Measurements from ENCODE around the gene IMMP2L. TPM values are rescaled to one million over a fixed set of nuclear protein-coding genes. Genes with fewer than 3 reads are reported as not detected.
"Not testable (repeated sequence)": the region's sequence is repeated elsewhere in the genome, so short reads cannot be mapped to it uniquely, and the experiment has no call there.

The IMMP2L gene
- total and polyA plus RNA-seq, 4 donors, result 9.2 to 34.7 (median 11.1) TPM

GRCh38 chr7:111259991-111260390 is 302.3 kb downstream of the IMMP2L start:
- no peaks in the 10 kb centered on the region for H3K9me3 ChIP-seq (ENCODE audit: control insufficient read depth in 4 of 4, insufficient read depth in 3 of 4, low read length in 3 of 4)
- no peak overlapping the region for H3K27ac ChIP-seq (ENCODE audit: low read depth in 1 of 2, low read length in 1 of 2)
- no peaks in the 10 kb centered on the region for H3K36me3 ChIP-seq (ENCODE audit: control insufficient read depth in 4 of 4, insufficient read depth in 4 of 4, low read length in 4 of 4)
- no peaks in the 10 kb centered on the region for H3K27me3 ChIP-seq (ENCODE audit: control insufficient read depth in 3 of 3, insufficient read depth in 3 of 3, low read length in 2 of 3)
- DNase-seq (peak in 1 of 3 donors; percentile 32), ATAC-seq (ENCODE audit: insufficient read depth, low FRiP score) (no peak)
- no peak overlapping the region for H3K4me3 ChIP-seq
- TF ChIP-seq CTCF (IDR thresholded peaks at IDR 0.05; ENCODE audit: control extremely low read depth, extremely low read depth), result no peak
- no peak overlapping the region for H3K9ac ChIP-seq (ENCODE audit: insufficient read depth in 1 of 2, low read length in 2 of 2)
- 89 to 92% methylated on average over 4 of the region's 4 CpGs for WGBS, 2 donors
- peaks cover 0 to 22% (median 9%) of the 10 kb centered on the region in 5 donors for H3K4me1 ChIP-seq (ENCODE audit: control insufficient read depth in 5 of 5, insufficient read depth in 5 of 5, low read length in 5 of 5)

DNA sequence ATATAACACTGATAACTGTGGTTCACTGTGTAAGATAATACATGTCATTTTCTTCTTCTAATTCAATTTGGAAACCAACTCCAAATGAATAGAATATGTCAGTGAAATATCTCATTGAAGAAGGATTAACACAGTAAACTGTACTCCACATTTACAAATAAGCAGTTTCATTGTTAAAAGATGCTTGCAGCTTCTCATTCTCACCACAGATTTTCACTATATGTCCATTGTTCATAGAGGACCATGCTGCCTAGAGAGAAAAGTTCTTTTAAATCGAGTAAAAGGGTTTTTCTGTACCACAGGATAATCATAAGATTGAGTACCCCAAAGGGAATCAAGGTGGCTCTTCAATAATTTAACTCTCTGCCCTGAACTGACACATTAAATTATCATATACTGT is 305.9 kb downstream of the IMMP2L start:
- H3K27me3 ChIP-seq (ENCODE audit: control insufficient read depth in 3 of 3, insufficient read depth in 3 of 3, low read length in 2 of 3), result no peaks in the 10 kb centered on the region
- H3K4me1 ChIP-seq (ENCODE audit: control insufficient read depth in 5 of 5, insufficient read depth in 5 of 5, low read length in 5 of 5), result peaks cover 0 to 3% (median 0%) of the 10 kb centered on the region in 5 donors
- TF ChIP-seq CTCF (IDR thresholded peaks at IDR 0.05; ENCODE audit: control extremely low read depth, extremely low read depth), result no peak
- ATAC-seq (ENCODE audit: insufficient read depth, low FRiP score), result no peak
- no peak overlapping the region for H3K27ac ChIP-seq (ENCODE audit: low read depth in 1 of 2, low read length in 1 of 2)
- H3K4me3 ChIP-seq, result no peak overlapping the region
- no peak overlapping the region for H3K9ac ChIP-seq (ENCODE audit: insufficient read depth in 1 of 2, low read length in 2 of 2)
- WGBS, 2 donors, result 85 to 92% methylated on average over 1 of the region's 1 CpG
- no peak for DNase-seq
- peaks cover 0 to 2% (median 0%) of the 10 kb centered on the region in 4 donors for H3K9me3 ChIP-seq (ENCODE audit: control insufficient read depth in 4 of 4, insufficient read depth in 3 of 4, low read length in 3 of 4)
- H3K36me3 ChIP-seq (ENCODE audit: control insufficient read depth in 4 of 4, insufficient read depth in 4 of 4, low read length in 4 of 4), result no peaks in the 10 kb centered on the region

GRCh38 chr7:111255576-111255975 is 306.7 kb downstream of the IMMP2L start:
- Histone ChIP-seq H3K9me3 (ENCODE audit: control insufficient read depth in 4 of 4, insufficient read depth in 3 of 4, low read length in 3 of 4) (peaks cover 0 to 2% (median 0%) of the 10 kb centered on the region in 4 donors), H3K27me3 (ENCODE audit: control insufficient read depth in 3 of 3, insufficient read depth in 3 of 3, low read length in 2 of 3) (no peaks in the 10 kb centered on the region), H3K36me3 (ENCODE audit: control insufficient read depth in 4 of 4, insufficient read depth in 4 of 4, low read length in 4 of 4) (no peaks in the 10 kb centered on the region), H3K27ac (ENCODE audit: low read depth in 1 of 2, low read length in 1 of 2) (no peak overlapping the region), H3K4me1 (ENCODE audit: control insufficient read depth in 5 of 5, insufficient read depth in 5 of 5, low read length in 5 of 5) (peaks cover 0 to 3% (median 0%) of the 10 kb centered on the region in 5 donors), H3K4me3 (no peak overlapping the region), H3K9ac (ENCODE audit: insufficient read depth in 1 of 2, low read length in 2 of 2) (no peak overlapping the region)
- ATAC-seq (ENCODE audit: insufficient read depth, low FRiP score) (no peak), DNase-seq (no peak)
- TF ChIP-seq CTCF (IDR thresholded peaks at IDR 0.05; ENCODE audit: control extremely low read depth, extremely low read depth), result no peak

DNA sequence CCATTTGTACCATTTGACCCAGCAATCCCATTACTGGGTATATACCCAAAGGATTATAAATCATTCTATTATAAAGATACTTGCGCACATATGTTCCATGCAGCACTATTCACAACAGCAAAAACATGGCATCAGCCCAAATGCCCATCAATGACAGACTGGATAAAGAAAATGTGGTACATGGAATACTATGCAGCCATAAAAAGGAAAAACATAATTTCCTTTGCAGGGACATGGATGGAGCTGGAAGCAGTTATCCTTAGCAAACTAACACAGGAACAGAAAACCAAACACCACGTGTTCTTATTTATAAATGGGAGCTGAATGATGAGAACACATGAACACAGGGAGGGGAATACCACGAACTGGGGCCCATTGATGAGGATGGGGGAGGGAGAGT is 310.9 kb downstream of the IMMP2L start:
- not testable (repeated sequence) for DNase-seq; H3K27me3 ChIP-seq (ENCODE audit: control insufficient read depth in 3 of 3, insufficient read depth in 3 of 3, low read length in 2 of 3); ATAC-seq (ENCODE audit: insufficient read depth, low FRiP score); H3K9me3 ChIP-seq (ENCODE audit: control insufficient read depth in 4 of 4, insufficient read depth in 3 of 4, low read length in 3 of 4); H3K4me3 ChIP-seq; H3K4me1 ChIP-seq (ENCODE audit: control insufficient read depth in 5 of 5, insufficient read depth in 5 of 5, low read length in 5 of 5); H3K27ac ChIP-seq (ENCODE audit: low read depth in 1 of 2, low read length in 1 of 2); H3K36me3 ChIP-seq (ENCODE audit: control insufficient read depth in 4 of 4, insufficient read depth in 4 of 4, low read length in 4 of 4); H3K9ac ChIP-seq (ENCODE audit: insufficient read depth in 1 of 2, low read length in 2 of 2)
- 89 to 93% methylated on average over 3 of the region's 3 CpGs for WGBS, 2 donors

DNA sequence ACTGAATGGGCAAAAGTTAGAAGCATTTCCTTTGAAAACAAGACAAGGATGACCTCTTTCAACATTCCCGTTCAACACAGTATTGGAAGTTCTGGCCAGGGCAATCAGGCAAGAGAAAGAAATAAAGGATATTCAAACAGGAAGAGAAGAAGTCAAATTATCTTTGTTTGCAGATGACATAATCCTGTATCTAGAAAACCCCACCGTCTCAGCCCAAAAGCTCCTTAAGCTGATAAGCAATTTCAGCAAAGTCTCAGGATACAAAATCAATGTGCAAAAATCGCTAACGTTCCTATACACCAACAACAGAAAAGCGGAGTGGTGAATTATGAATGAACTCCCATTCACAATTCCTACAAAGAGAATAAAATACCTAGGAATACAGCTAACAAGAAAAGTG is 312.5 kb downstream of the IMMP2L start:
- not testable (repeated sequence) for H3K9ac ChIP-seq (ENCODE audit: insufficient read depth in 1 of 2, low read length in 2 of 2); H3K36me3 ChIP-seq (ENCODE audit: control insufficient read depth in 4 of 4, insufficient read depth in 4 of 4, low read length in 4 of 4); H3K9me3 ChIP-seq (ENCODE audit: control insufficient read depth in 4 of 4, insufficient read depth in 3 of 4, low read length in 3 of 4); H3K27me3 ChIP-seq (ENCODE audit: control insufficient read depth in 3 of 3, insufficient read depth in 3 of 3, low read length in 2 of 3); ATAC-seq (ENCODE audit: insufficient read depth, low FRiP score); H3K4me3 ChIP-seq; H3K27ac ChIP-seq (ENCODE audit: low read depth in 1 of 2, low read length in 1 of 2); H3K4me1 ChIP-seq (ENCODE audit: control insufficient read depth in 5 of 5, insufficient read depth in 5 of 5, low read length in 5 of 5); DNase-seq
- 94% methylated on average over 5 of the region's 5 CpGs for WGBS, 2 donors

Data from lung (tissue), 12 donors.